Measurements from ENCODE around the gene DOCK10.

Gene DOCK10

GRCh38 chr2:224881846-224882245 lies 160.4 kb downstream of the DOCK10 start:
- H3K4me3 ChIP-seq (ENCODE audit: low read depth, low read length): no peak overlapping the region
- no peak for DNase-seq (ENCODE audit: low read depth)
- TF ChIP-seq CTCF (IDR thresholded peaks at IDR 0.05; ENCODE audit: low read depth, low read length, missing control alignments): no peak

GRCh38 chr2:224876522-224876921 lies 165.7 kb downstream of the DOCK10 start:
- no peak overlapping the region for H3K4me3 ChIP-seq (ENCODE audit: low read depth, low read length)
- TF ChIP-seq CTCF (IDR thresholded peaks at IDR 0.05; ENCODE audit: low read depth, low read length, missing control alignments): no peak
- DNase-seq (ENCODE audit: low read depth): no peak

- DNase-seq (ENCODE audit: low read depth): no peak
- TF ChIP-seq CTCF (IDR thresholded peaks at IDR 0.05; ENCODE audit: low read depth, low read length, missing control alignments): no peak
- no peak overlapping the region for H3K4me3 ChIP-seq (ENCODE audit: low read depth, low read length)
Measured at GRCh38 chr2:224875841-224876240, 166.4 kb downstream of the DOCK10 start.

- no peak for TF ChIP-seq CTCF (IDR thresholded peaks at IDR 0.05; ENCODE audit: low read depth, low read length, missing control alignments)
- no peak overlapping the region for H3K4me3 ChIP-seq (ENCODE audit: low read depth, low read length)
- no peak for DNase-seq (ENCODE audit: low read depth)
Measured at GRCh38 chr2:224875153-224875552, 167.1 kb downstream of the DOCK10 start.

- DNase-seq (ENCODE audit: low read depth): no peak
- H3K4me3 ChIP-seq (ENCODE audit: low read depth, low read length): no peak overlapping the region
- TF ChIP-seq CTCF (IDR thresholded peaks at IDR 0.05; ENCODE audit: low read depth, low read length, missing control alignments): no peak
Measured at GRCh38 chr2:224871813-224872212, 170.5 kb downstream of the DOCK10 start.

GRCh38 chr2:224870341-224870740 lies 171.9 kb downstream of the DOCK10 start:
- DNase-seq (ENCODE audit: low read depth): no peak
- no peak for TF ChIP-seq CTCF (IDR thresholded peaks at IDR 0.05; ENCODE audit: low read depth, low read length, missing control alignments)
- no peak overlapping the region for H3K4me3 ChIP-seq (ENCODE audit: low read depth, low read length)

- no peak overlapping the region for H3K4me3 ChIP-seq (ENCODE audit: low read depth, low read length)
- no peak for DNase-seq (ENCODE audit: low read depth)
- no peak for TF ChIP-seq CTCF (IDR thresholded peaks at IDR 0.05; ENCODE audit: low read depth, low read length, missing control alignments)
Measured at GRCh38 chr2:224869601-224870233, 172.6 kb downstream of the DOCK10 start.

Measured in GM12864 (cell line).